Mesothelial cell of epicardium (in vitro differentiated cells): Measurements from ENCODE around the gene DIAPH2. TPM values are rescaled to one million over a fixed set of nuclear protein-coding genes. Genes with fewer than 3 reads are reported as not detected.
A peak's percentile ranks its signal among the peaks of the same experiment; 100 is the strongest.

Experiments used
- DNase-seq, 2 experiments: peaks; one replicate each; pipeline ENCODE4 v3.0.0; 2021; ENCODE audit warnings: low spot score in 2 of 2; ENCODE audit not compliant: unreplicated experiment in 2 of 2
- H3K27ac Mint-ChIP-seq: 2 replicates; pipeline ENCODE4 v1.8.0; 2021; ENCODE audit warnings: mixed read lengths
- H3K27me3 Mint-ChIP-seq: 2 replicates; pipeline ENCODE4 v1.8.0; 2021; ENCODE audit warnings: low read depth, mixed read lengths
- H3K36me3 Mint-ChIP-seq: 2 replicates; pipeline ENCODE4 v1.8.0; 2021; ENCODE audit warnings: mixed read lengths
- H3K4me1 Mint-ChIP-seq: 2 replicates; pipeline ENCODE4 v1.8.0; 2021; ENCODE audit warnings: mixed read lengths
- H3K4me3 Mint-ChIP-seq: 2 replicates; pipeline ENCODE4 v1.8.0; 2021; ENCODE audit warnings: mild to moderate bottlenecking, moderate library complexity, mixed read lengths
- H3K9me3 Mint-ChIP-seq: 2 replicates; pipeline ENCODE4 v1.8.0; 2021; ENCODE audit warnings: mixed read lengths
- total RNA-seq: library from RNA; stranded (reverse); gene quantifications from 3 replicates; pipeline ENCODE4 v1.2.1, GENCODE V29; 2021
- TF ChIP-seq, protein P1 (sequence below): fragments of 200-600 bp; sonication (generic); IDR thresholded peaks from one replicate; pipeline ENCODE4 v1.5.0; 2021; ENCODE audit warnings: antibody characterized with exemption; ENCODE audit not compliant: unreplicated experiment

The DIAPH2 gene
- total RNA-seq, 1 donor from 2014 or later: 19.2 TPM

GRCh38 chrX:97046867-97047266, 362.2 kb downstream of the DIAPH2 start:
- Mint-ChIP-seq H3K27me3 (no peaks in the 10 kb centered on the region), H3K36me3 (peaks cover 3% of the 10 kb centered on the region), H3K4me3 (no peak overlapping the region), H3K9me3 (peaks cover 3% of the 10 kb centered on the region), H3K27ac (no peak overlapping the region), H3K4me1 (peaks cover 20% of the 10 kb centered on the region)
- TF ChIP-seq, protein P1, sequence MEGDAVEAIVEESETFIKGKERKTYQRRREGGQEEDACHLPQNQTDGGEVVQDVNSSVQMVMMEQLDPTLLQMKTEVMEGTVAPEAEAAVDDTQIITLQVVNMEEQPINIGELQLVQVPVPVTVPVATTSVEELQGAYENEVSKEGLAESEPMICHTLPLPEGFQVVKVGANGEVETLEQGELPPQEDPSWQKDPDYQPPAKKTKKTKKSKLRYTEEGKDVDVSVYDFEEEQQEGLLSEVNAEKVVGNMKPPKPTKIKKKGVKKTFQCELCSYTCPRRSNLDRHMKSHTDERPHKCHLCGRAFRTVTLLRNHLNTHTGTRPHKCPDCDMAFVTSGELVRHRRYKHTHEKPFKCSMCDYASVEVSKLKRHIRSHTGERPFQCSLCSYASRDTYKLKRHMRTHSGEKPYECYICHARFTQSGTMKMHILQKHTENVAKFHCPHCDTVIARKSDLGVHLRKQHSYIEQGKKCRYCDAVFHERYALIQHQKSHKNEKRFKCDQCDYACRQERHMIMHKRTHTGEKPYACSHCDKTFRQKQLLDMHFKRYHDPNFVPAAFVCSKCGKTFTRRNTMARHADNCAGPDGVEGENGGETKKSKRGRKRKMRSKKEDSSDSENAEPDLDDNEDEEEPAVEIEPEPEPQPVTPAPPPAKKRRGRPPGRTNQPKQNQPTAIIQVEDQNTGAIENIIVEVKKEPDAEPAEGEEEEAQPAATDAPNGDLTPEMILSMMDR: no peak
- DNase-seq: no peak

DNA sequence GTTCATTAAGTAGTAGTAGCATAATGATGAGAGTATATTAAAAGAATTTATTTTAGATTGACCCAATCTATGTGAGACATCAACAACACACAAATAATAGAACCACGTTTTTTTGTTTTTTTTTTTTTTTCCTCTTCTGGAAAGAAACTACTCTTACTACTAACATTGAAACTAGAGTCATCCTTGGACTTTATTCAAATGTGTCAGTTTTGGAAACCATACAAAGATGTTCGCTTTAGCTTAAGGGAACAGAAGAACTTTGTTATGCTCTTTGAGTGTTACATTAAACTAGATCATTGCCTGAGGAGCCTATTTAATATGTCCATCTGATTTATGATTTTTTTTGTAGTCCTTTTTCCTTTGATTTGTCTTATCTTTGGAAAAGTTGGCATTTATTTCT, 365.8 kb downstream of the DIAPH2 start:
- Mint-ChIP-seq H3K27ac (peak overlapping the region; percentile 72), H3K4me3 (no peak overlapping the region), H3K9me3 (peaks cover 3% of the 10 kb centered on the region), H3K4me1 (peaks cover 25% of the 10 kb centered on the region), H3K27me3 (no peaks in the 10 kb centered on the region), H3K36me3 (peaks cover 3% of the 10 kb centered on the region)
- TF ChIP-seq, protein P1: no peak
- DNase-seq: no peak

- Mint-ChIP-seq H3K36me3 (no peaks in the 10 kb centered on the region), H3K27ac (no peak overlapping the region), H3K4me1 (peaks cover 23% of the 10 kb centered on the region), H3K9me3 (no peaks in the 10 kb centered on the region), H3K27me3 (no peaks in the 10 kb centered on the region), H3K4me3 (no peak overlapping the region)
- TF ChIP-seq, protein P1: no peak
- no peak for DNase-seq
Measured at GRCh38 chrX:97057349-97057909, 372.8 kb downstream of the DIAPH2 start.

DNA sequence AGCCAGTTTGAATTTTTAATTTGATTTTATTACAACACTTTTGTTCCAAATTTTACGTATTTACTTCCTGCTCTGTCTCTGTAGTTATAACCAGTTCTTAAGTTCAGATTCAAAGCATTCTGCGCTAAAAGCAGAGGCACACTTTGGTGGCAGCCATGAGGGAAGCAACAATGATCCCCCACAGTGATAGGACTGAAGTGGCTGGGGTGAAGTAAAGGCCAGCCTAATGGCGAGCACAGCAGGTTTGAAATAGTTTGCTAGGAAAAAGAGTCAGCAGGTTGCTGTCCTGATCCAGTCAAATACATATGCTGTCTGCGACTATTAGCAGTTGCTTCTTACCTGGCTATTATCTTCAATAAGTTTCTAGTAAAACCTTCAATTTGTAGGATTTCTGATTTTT, 375.4 kb downstream of the DIAPH2 start:
- TF ChIP-seq, protein P1: no peak
- no peak for DNase-seq

GRCh38 chrX:97065066-97065465, 380.4 kb downstream of the DIAPH2 start:
- TF ChIP-seq, protein P1: no peak
- no peak for DNase-seq
- Mint-ChIP-seq H3K27me3 (no peaks in the 10 kb centered on the region), H3K36me3 (no peaks in the 10 kb centered on the region), H3K27ac (no peak overlapping the region), H3K9me3 (no peaks in the 10 kb centered on the region), H3K4me1 (peaks cover 6% of the 10 kb centered on the region), H3K4me3 (no peak overlapping the region)

More for the DNA sequence above, 375.4 kb downstream of the DIAPH2 start:
- Mint-ChIP-seq H3K36me3 (no peaks in the 10 kb centered on the region), H3K27me3 (no peaks in the 10 kb centered on the region), H3K4me1 (peaks cover 19% of the 10 kb centered on the region), H3K27ac (peak overlapping the region; percentile 65), H3K4me3 (no peak overlapping the region), H3K9me3 (no peaks in the 10 kb centered on the region)

GRCh38 chrX:97065973-97066372, 381.3 kb downstream of the DIAPH2 start:
- no peak for DNase-seq
- H3K4me1 Mint-ChIP-seq: peaks cover 3% of the 10 kb centered on the region
- H3K36me3 Mint-ChIP-seq: no peaks in the 10 kb centered on the region
- no peaks in the 10 kb centered on the region for H3K9me3 Mint-ChIP-seq
- H3K27ac Mint-ChIP-seq: no peak overlapping the region
- H3K4me3 Mint-ChIP-seq: no peak overlapping the region
- no peaks in the 10 kb centered on the region for H3K27me3 Mint-ChIP-seq
- TF ChIP-seq, protein P1: no peak
